Panc1 (cell line): ENCODE measurements around the gene USF1. TPM values are rescaled to one million over a fixed set of nuclear protein-coding genes. Genes with fewer than 3 reads are reported as not detected.

Source experiments
- ATAC-seq: fragments of 200-7000 bp; cut with Tn5 transposase; 2 replicates; pipeline ENCODE4 v1.9.1; 2020; ENCODE audit warnings: mild to moderate bottlenecking, moderate library complexity
- BruUV-seq: library from RNA; stranded (reverse); fragments of 400-500 nt; replicated peaks from 2 replicates; lab custom pipeline; 2021; lab: Mats Ljungman, UMichigan
- CTCF ChIA-PET: fragments of 300-600 bp; sonication (Branson Sonifier 250); formaldehyde crosslinking; loops from one replicate; lab custom pipeline; 2022; ENCODE audit warnings: antibody characterized with exemption; lab: Charles Lee
- POLR2A ChIA-PET: fragments of 300-600 bp; sonication (Branson Sonifier 250); formaldehyde crosslinking; loops from one replicate; lab custom pipeline; 2022; ENCODE audit warnings: antibody characterized with exemption; lab: Charles Lee
- DNase-seq: peaks from one replicate; pipeline ENCODE4 v3.0.0-alpha.2; 2010; ENCODE audit warnings: low read depth, low spot score
- H3K27ac ChIP-seq: 2 replicates; pipeline ENCODE4 v1.5.1; 2011; ENCODE audit warnings: mild to moderate bottlenecking, low read length, inconsistent platforms
- H3K27me3 ChIP-seq: fragments of 200-500 bp; sonication (Bioruptor generic); 2 replicates; pipeline ENCODE4 v1.6.0; 2014; ENCODE audit warnings: low read length, inconsistent platforms; ENCODE audit not compliant: control insufficient read depth, insufficient read depth
- H3K36me3 ChIP-seq: fragments of 200-500 bp; sonication (Bioruptor generic); 2 replicates; pipeline ENCODE4 v1.5.1; 2014; ENCODE audit warnings: inconsistent platforms, mild to moderate bottlenecking, low read length, moderate library complexity; ENCODE audit not compliant: control insufficient read depth, insufficient read depth
- H3K4me1 ChIP-seq: 2 replicates; pipeline ENCODE4 v1.5.1; 2011; ENCODE audit warnings: inconsistent platforms, mild to moderate bottlenecking, low read length, moderate library complexity; ENCODE audit not compliant: control insufficient read depth, insufficient read depth
- H3K4me3 ChIP-seq, 2 experiments: 2 replicates each; pipeline ENCODE4 v1.5.1; 2011 to 2012; ENCODE audit warnings: low read depth in 2 of 2, low read length in 2 of 2, mild to moderate bottlenecking in 2 of 2, inconsistent platforms in 1 of 2, moderate library complexity in 1 of 2
- H3K9me3 ChIP-seq: fragments of 200-500 bp; sonication (Bioruptor generic); 2 replicates; pipeline ENCODE4 v1.5.1; 2014; ENCODE audit warnings: low read depth, mild to moderate bottlenecking, inconsistent platforms, low read length, moderate library complexity; ENCODE audit not compliant: control insufficient read depth, insufficient read depth
- CTCF ChIP-seq: fragments of 450-650 bp; IDR thresholded peaks from 2 replicates; pipeline ENCODE4 v1.5.1; 2017; ENCODE audit warnings: mild to moderate bottlenecking
- POLR2AphosphoS5 ChIP-seq: IDR thresholded peaks from 2 replicates; pipeline ENCODE4 v1.6.1; 2012; ENCODE audit warnings: mild to moderate bottlenecking, low read depth, low read length, moderate library complexity
- REST ChIP-seq, 2 experiments: IDR thresholded peaks; 2 replicates each; pipeline ENCODE4 v1.6.1; 2011 to 2012; ENCODE audit warnings: low read depth in 2 of 2, control low read depth in 1 of 2, low read length in 1 of 2, mild to moderate bottlenecking in 1 of 2, moderate library complexity in 1 of 2; ENCODE audit not compliant: insufficient read depth in 1 of 2
- SIN3A ChIP-seq: IDR thresholded peaks from 2 replicates; pipeline ENCODE4 v1.6.1; 2012; ENCODE audit warnings: low read depth, mild to moderate bottlenecking, low read length, moderate library complexity, borderline replicate concordance; ENCODE audit not compliant: insufficient read depth
- TCF7L2 ChIP-seq: IDR thresholded peaks from 2 replicates; pipeline ENCODE4 v1.6.1; 2011; ENCODE audit warnings: mild to moderate bottlenecking, low read depth, low read length, inconsistent platforms
- in situ Hi-C: cut with HindIII; loops from 2 replicates; pipeline ENCODE4 v1.10.0; 2016; ENCODE audit warnings: low sequenced_read_pairs, low pct_unique_long_range_greater_than_20kb
- intact Hi-C: fragments of 100-400 bp; cut with micrococcal nuclease; formaldehyde crosslinking; loops from one replicate; pipeline ENCODE4 v1.10.0; 2022; ENCODE audit not compliant: unreplicated experiment
- total RNA-seq: library from RNA; stranded (reverse); gene quantifications from one replicate; pipeline ENCODE4 v1.2.1, GENCODE V29; 2021; ENCODE audit not compliant: unreplicated experiment

The USF1 gene
- total RNA-seq, 1 experiment from 2014 or later, result 57.7 TPM

- ChIA-PET POLR2A (no interaction called here), CTCF (interaction anchor here (0.6 kb wide), 1 partner anchor 124 kb away, joined by 15 read pairs; no protein-coding TSS in a partner anchor)
- H3K27ac ChIP-seq, result no peak overlapping the region
- TF ChIP-seq TCF7L2 (no peak), POLR2AphosphoS5 (no peak), CTCF (no peak), REST (IDR thresholded peaks at IDR 0.05; ENCODE audit: insufficient read depth in 1 of 2, low read depth in 2 of 2, low read length in 1 of 2) (no peak), SIN3A (no peak)
- H3K4me3 ChIP-seq, result no peak overlapping the region
- BruUV-seq, result no TSS peak
- intact Hi-C loops (no loop called here), in situ Hi-C loops (no loop called here)
- ATAC-seq (no peak), DNase-seq (no peak)
- H3K36me3 ChIP-seq, result no peaks in the 10 kb centered on the region
- H3K27me3 ChIP-seq, result no peaks in the 10 kb centered on the region
- no peaks in the 10 kb centered on the region for H3K9me3 ChIP-seq
- H3K4me1 ChIP-seq, result peaks cover 4% of the 10 kb centered on the region; the same call in 1 of the 2 replicates
Observed at GRCh38 chr1:161083748-161084596, 38.2 kb upstream of the USF1 start.

GRCh38 chr1:161082996-161083747 is 37.4 kb upstream of the USF1 start:
- CTCF ChIA-PET, result no interaction called here
- H3K4me3 ChIP-seq, result no peak overlapping the region
- H3K4me1 ChIP-seq, result peaks cover 4% of the 10 kb centered on the region; the same call in 1 of the 2 replicates
- POLR2A ChIA-PET, result no interaction called here
- intact Hi-C loops (no loop called here), in situ Hi-C loops (no loop called here)
- DNase-seq (peak; percentile 73), ATAC-seq (peak; percentile 65; the same call in 1 of the 2 replicates)
- no peaks in the 10 kb centered on the region for H3K27me3 ChIP-seq
- no TSS peak for BruUV-seq
- no peak for TF ChIP-seq REST (IDR thresholded peaks at IDR 0.05; ENCODE audit: insufficient read depth in 1 of 2, low read depth in 2 of 2, low read length in 1 of 2)
- no peaks in the 10 kb centered on the region for H3K9me3 ChIP-seq
- H3K27ac ChIP-seq, result no peak overlapping the region
- H3K36me3 ChIP-seq, result no peaks in the 10 kb centered on the region
